DND-41 (cell line): ENCODE results near the gene DHX15.

ENCODE experiments used
- CTCF ChIP-seq: IDR thresholded peaks from 2 replicates; pipeline ENCODE4 v1.5.1; 2012; ENCODE audit warnings: borderline replicate concordance, low read length, moderate library complexity, mild to moderate bottlenecking; ENCODE audit not compliant: poor library complexity, severe bottlenecking; ENCODE audit errors: extremely low read depth
- EZH2 ChIP-seq: IDR thresholded peaks from 3 replicates; pipeline ENCODE4 v1.6.1; 2012; ENCODE audit warnings: borderline replicate concordance, low read depth, mild to moderate bottlenecking, moderate library complexity, low read length, inconsistent platforms; ENCODE audit not compliant: severe bottlenecking

GRCh38 chr4:24624381-24624780, 40.0 kb upstream of the DHX15 start:
- TF ChIP-seq CTCF (no peak), EZH2 (no peak)
